Right forelimb (tissue), 1 donor: ENCODE data around the gene MSMB.
"Not testable (repeated sequence)": the region's sequence is repeated elsewhere in the genome, so short reads cannot be mapped to it uniquely, and the experiment has no call there.

Experiments used
- DNase-seq: peaks from one replicate; pipeline ENCODE4 v3.0.0-alpha.2; 2018

Gene MSMB

DNA sequence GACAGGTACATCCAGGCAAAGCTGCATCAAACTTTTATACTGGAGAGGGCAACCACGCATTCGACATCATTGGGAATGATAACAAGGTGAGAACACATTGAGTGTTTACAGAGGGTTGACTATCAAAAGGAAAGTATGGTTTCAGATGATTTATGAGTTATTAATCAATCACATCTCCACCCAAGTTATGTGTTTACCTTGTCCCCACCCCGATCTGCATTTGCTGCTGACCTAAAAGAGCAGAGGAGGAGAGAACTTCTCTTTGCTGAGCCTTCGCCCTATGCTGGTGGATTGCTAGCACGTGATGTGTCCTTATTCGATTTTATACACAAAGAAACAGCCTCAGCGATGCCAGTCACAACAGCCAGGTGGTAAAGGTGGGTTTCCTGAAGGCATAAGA, at the start of gene MSMB:
MSMB (minus strand) TSS at position 9 of the 400 bp plus-strand sequence. CDS start 32 bp downstream, outside the sequence.
- DNase-seq: no peak

DNA sequence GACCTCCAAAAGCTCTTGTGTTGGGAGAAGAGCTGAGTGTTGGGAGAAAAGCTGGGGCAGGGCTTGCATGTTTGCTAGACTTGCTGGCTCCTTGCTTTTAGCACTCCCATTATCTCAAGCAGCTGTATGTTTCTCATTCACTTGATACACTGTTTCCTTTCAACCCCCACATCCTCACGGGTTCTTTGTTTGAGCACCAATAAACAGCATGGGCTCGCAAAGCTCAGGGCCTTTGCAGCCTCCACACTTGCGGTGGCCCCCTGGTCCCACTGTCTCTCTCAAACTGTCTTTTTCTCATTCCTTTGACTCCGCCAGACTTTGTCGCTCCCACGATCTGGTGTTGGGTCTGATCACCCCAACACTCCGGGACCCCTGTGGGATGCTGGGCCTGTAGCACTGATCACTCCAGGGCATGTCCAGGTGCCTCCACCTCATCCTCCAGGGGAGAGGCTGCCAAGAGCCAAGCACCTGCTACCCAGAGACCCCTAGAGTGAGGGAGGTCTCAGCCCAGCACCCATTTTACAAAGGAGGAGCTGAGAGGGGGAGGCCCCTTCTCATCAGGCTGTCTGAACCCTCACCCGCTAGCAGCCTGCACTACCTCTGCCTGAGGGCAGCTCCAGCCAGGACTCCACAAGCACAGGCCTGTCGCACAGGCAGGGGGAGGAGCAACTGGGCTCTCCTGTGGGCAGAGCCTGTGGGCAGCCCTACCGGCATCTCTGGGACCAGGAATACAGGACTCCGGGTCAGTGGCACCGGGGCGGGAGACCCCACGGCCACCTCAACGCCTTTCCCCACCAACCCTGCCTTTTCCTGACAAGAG, 49.1 kb upstream of the MSMB start:
- no peak for DNase-seq

- DNase-seq: no peak
Observed at GRCh38 chr10:46094197-46094500, 48.1 kb upstream of the MSMB start.

- DNase-seq: not testable (repeated sequence)
Observed at GRCh38 chr10:46093316-46094196, 47.5 kb upstream of the MSMB start.

DNA sequence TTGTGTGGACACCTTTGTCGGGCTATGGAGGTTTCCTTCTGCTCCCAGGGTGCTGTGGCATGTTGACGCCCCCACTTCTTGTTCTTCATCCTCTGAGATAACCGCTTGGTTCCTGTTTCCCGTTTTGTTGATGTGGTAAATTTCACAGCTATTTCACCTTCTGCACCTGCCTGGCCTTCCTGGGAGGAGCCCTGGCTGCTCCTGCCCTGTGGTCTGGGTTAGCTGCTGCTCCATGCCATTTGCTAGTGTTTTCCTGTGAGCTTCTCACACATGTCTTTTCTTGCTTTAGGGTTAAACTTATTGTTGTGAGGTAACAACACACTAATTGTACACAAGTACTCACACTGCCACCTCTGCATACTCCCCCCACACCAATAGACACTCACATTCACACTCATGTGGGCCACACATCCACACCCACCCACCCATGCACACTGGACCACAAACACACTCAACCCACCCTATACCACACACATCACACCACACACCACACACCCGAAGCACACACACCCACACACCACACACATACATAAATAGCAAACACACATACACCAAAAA, 46.5 kb upstream of the MSMB start:
- DNase-seq: no peak

DNA sequence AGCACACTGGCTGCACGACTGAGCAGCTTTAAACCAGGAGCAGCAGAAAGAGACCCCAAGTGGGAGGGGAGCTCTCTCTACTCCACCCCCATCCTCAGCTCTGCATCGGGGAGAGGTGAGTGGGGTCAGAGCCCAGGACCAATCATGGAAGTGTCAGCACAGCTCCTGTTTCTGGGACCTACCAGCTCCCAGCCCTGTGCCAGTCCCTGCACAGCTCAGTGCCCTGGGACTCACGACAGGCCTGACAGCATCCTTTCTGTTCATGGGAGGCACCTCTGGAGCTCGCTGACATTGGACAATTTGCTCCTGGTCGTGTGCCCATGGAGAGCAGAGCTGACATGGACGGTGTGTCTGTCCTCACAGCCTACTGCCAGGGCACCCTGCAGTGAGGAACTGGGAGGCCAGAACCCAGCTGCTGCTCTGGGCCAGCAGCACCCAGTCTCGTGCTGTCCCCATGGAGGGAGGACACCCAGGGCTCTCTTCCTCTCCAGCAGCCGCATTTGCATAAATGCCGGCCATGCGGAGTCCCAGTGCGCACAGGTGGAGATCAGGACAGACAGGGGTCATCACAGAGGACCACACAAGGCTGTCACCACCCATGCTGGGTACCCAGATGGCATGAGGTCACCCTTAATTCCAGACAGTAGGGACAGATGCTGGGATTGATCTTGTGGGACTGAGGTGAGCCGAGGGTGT, 45.9 kb upstream of the MSMB start:
- DNase-seq: no peak

- DNase-seq: no peak
Observed at GRCh38 chr10:46091080-46091827, 45.2 kb upstream of the MSMB start.

DNA sequence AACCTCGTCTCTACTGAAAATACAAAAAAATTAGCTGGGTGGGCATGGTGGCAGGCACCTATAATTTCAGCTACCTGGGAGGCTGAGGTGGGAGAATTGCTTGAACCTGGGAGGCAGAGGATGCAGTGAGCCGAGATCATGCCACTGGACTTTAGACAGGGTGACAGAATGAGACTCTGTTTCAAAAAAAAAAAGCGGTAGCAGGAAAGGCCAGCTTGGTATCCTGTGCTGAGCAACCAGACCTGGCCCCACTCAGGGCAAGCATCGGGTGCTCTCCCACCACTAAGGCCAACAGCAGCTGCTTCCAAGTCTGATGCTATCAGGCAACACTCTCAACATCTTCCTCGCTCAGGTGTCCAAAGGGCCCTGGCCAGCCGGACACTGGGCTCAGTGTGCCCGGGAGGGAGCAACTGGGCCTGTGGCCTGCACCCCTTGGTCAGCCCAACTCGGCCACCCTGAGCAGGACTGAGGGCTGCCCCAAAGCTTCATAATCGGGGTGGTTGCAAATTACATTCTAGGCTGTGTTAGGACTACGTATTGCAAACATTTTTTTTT, 44.3 kb upstream of the MSMB start:
- DNase-seq: no peak

GRCh38 chr10:46087381-46087780, 41.3 kb upstream of the MSMB start:
- not testable (repeated sequence) for DNase-seq

- no peak for DNase-seq
Observed at GRCh38 chr10:46084321-46085165, 38.5 kb upstream of the MSMB start.

GRCh38 chr10:46080886-46081285, 34.8 kb upstream of the MSMB start:
- DNase-seq: no peak

GRCh38 chr10:46079831-46080585, 33.9 kb upstream of the MSMB start:
- no peak for DNase-seq

- DNase-seq: no peak
Observed at GRCh38 chr10:46077731-46078413, 31.8 kb upstream of the MSMB start.

GRCh38 chr10:46077141-46077554, 31.1 kb upstream of the MSMB start:
- no peak for DNase-seq

DNA sequence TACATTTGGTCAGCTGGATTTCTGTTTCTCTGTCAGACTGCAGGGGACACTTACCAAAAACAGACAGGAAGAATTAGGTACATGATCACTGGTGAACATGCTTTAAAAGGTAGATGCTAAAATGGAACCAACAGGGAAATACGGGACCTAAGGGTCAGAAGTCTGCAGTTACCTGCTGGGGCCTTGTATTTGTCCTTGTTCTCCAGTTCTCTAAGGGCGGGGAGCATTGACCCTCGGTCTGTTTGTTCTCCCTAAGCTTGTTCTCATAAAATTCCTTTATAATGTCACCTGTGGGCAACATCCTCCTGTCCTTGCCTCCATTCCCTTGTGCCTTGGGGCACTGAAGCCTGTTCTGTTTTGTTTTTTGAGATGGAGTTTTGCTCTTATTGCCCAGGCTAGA, 29.8 kb upstream of the MSMB start:
- no peak for DNase-seq

GRCh38 chr10:46074196-46074946, 28.3 kb upstream of the MSMB start:
- no peak for DNase-seq

- no peak for DNase-seq
Observed at GRCh38 chr10:46073564-46073963, 27.5 kb upstream of the MSMB start.

- no peak for DNase-seq
Observed at GRCh38 chr10:46070749-46071148, 24.7 kb upstream of the MSMB start.
